Stimulated activated CD4-positive, alpha-beta T cell treated with anti-CD3 and anti-CD28 coated beads, TNF-alpha, amount 100 ng/mL, for 24 hours (primary cell): ENCODE measurements around the gene ANO1.

Experiments used
- DNase-seq, 3 experiments: peaks; one replicate each; pipeline ENCODE4 v3.0.0-alpha.2; 2020; ENCODE audit warnings: low read depth in 3 of 3

ANO1 gene

GRCh38 chr11:70095541-70096252 is 17.6 kb downstream of the ANO1 start:
- DNase-seq, result no peak

- no peak for DNase-seq
Measured at GRCh38 chr11:70097783-70098563, 19.9 kb downstream of the ANO1 start.

- no peak for DNase-seq
Measured at GRCh38 chr11:70098936-70099335, 20.8 kb downstream of the ANO1 start.

GRCh38 chr11:70099578-70100279 is 21.6 kb downstream of the ANO1 start:
- DNase-seq, result no peak

- DNase-seq, result no peak
Measured at GRCh38 chr11:70100280-70100603, 22.1 kb downstream of the ANO1 start.

- DNase-seq, result no peak
Measured at GRCh38 chr11:70100791-70101190, 22.7 kb downstream of the ANO1 start.

GRCh38 chr11:70103256-70103975 is 25.3 kb downstream of the ANO1 start:
- DNase-seq, result no peak

- DNase-seq, result no peak
Measured at GRCh38 chr11:70104419-70104818, 26.3 kb downstream of the ANO1 start.

- DNase-seq, result no peak
Measured at GRCh38 chr11:70104961-70105360, 26.8 kb downstream of the ANO1 start.

- no peak for DNase-seq
Measured at GRCh38 chr11:70105369-70105754, 27.2 kb downstream of the ANO1 start.

GRCh38 chr11:70105755-70106571 is 27.8 kb downstream of the ANO1 start:
- DNase-seq, result no peak

GRCh38 chr11:70106757-70107156 is 28.6 kb downstream of the ANO1 start:
- DNase-seq, result no peak

GRCh38 chr11:70107191-70107590 is 29.1 kb downstream of the ANO1 start:
- DNase-seq, result no peak

GRCh38 chr11:70107756-70108155 is 29.6 kb downstream of the ANO1 start:
- no peak for DNase-seq

- no peak for DNase-seq
Measured at GRCh38 chr11:70108250-70108649, 30.1 kb downstream of the ANO1 start.

GRCh38 chr11:70109006-70109405 is 30.9 kb downstream of the ANO1 start:
- DNase-seq, result no peak

- no peak for DNase-seq
Measured at GRCh38 chr11:70109903-70110302, 31.8 kb downstream of the ANO1 start.

- DNase-seq, result no peak
Measured at GRCh38 chr11:70110538-70111055, 32.5 kb downstream of the ANO1 start.

- no peak for DNase-seq
Measured at GRCh38 chr11:70111269-70112016, 33.3 kb downstream of the ANO1 start.

GRCh38 chr11:70112017-70112434 is 33.9 kb downstream of the ANO1 start:
- DNase-seq, result no peak
